PC-9 (cell line): ENCODE results near the gene FBXL17. TPM values are rescaled to one million over a fixed set of nuclear protein-coding genes. Genes with fewer than 3 reads are reported as not detected.

Experiments used
- BruUV-seq: library from RNA; stranded (reverse); fragments of 400-500 nt; replicated peaks from 2 replicates; lab custom pipeline; 2021; lab: Mats Ljungman, UMichigan
- CTCF ChIA-PET: fragments of 300-600 bp; sonication (Branson Sonifier 250); formaldehyde crosslinking; loops from one replicate; lab custom pipeline; 2022; ENCODE audit warnings: antibody characterized with exemption; lab: Charles Lee
- POLR2A ChIA-PET: fragments of 300-600 bp; sonication (Branson Sonifier 250); formaldehyde crosslinking; loops from one replicate; lab custom pipeline; 2022; ENCODE audit warnings: antibody characterized with exemption; ENCODE audit not compliant: unreplicated experiment; lab: Charles Lee
- DNase-seq, 2 experiments: peaks; one replicate each; pipeline versions ENCODE4 v3.0.0 to v3.0.0-alpha.2; 2015 to 2022; ENCODE audit warnings: mixed read lengths in 1 of 2
- H2AFZ ChIP-seq: fragments of 200-600 bp; sonication (generic); 2 replicates; pipeline ENCODE4 v1.8.1; 2017; ENCODE audit warnings: antibody characterized with exemption
- H3F3A ChIP-seq: fragments of 200-600 bp; sonication (generic); 2 replicates; pipeline ENCODE4 v1.8.1; 2017; ENCODE audit warnings: antibody characterized with exemption, mild to moderate bottlenecking, low read depth; ENCODE audit not compliant: insufficient read depth
- H3K27ac ChIP-seq: fragments of 200-600 bp; sonication (generic); 2 replicates; pipeline ENCODE4 v1.6.1; 2016; ENCODE audit warnings: mixed run types
- H3K27me3 ChIP-seq: fragments of 200-600 bp; sonication (generic); 2 replicates; pipeline ENCODE4 v1.6.1; 2016; ENCODE audit warnings: low read depth, mixed run types; ENCODE audit not compliant: insufficient read depth
- H3K36me3 ChIP-seq: fragments of 200-600 bp; sonication (generic); 2 replicates; pipeline ENCODE4 v1.6.1; 2016; ENCODE audit warnings: low read depth, mixed run types
- H3K4me1 ChIP-seq: fragments of 200-600 bp; sonication (generic); replicated peaks from 2 replicates; pipeline ENCODE4 v1.6.1; 2016; ENCODE audit warnings: mixed run types; ENCODE audit not compliant: insufficient read depth
- H3K4me2 ChIP-seq: fragments of 200-600 bp; sonication (generic); 2 replicates; pipeline ENCODE4 v1.6.1; 2017; ENCODE audit warnings: mixed run types
- H3K4me3 ChIP-seq: fragments of 200-600 bp; sonication (generic); 2 replicates; pipeline ENCODE4 v1.6.1; 2016; ENCODE audit warnings: mixed run types
- H3K79me2 ChIP-seq: fragments of 200-600 bp; sonication (generic); 2 replicates; pipeline ENCODE4 v1.6.1; 2017; ENCODE audit warnings: low read depth, mixed run types
- H3K9me2 ChIP-seq: fragments of 200-600 bp; sonication (generic); 2 replicates; pipeline ENCODE4 v1.8.1; 2017; ENCODE audit warnings: mild to moderate bottlenecking; ENCODE audit not compliant: insufficient read depth
- H3K9me3 ChIP-seq: fragments of 200-600 bp; sonication (generic); 2 replicates; pipeline ENCODE4 v1.8.1; 2016; ENCODE audit warnings: low read depth; ENCODE audit not compliant: insufficient read depth
- H4K20me1 ChIP-seq: fragments of 200-600 bp; sonication (generic); 2 replicates; pipeline ENCODE4 v1.8.1; 2017; ENCODE audit not compliant: insufficient read depth
- CTCF ChIP-seq: fragments of 200-600 bp; sonication (generic); conservative IDR thresholded peaks from 2 replicates; pipeline ENCODE4 v1.6.1; 2017; ENCODE audit warnings: mixed run types, antibody characterized with exemption, mild to moderate bottlenecking, moderate library complexity
- EZH2 ChIP-seq: fragments of 200-600 bp; sonication (generic); IDR thresholded peaks from 2 replicates; pipeline ENCODE4 v1.8.0; 2017; ENCODE audit warnings: antibody characterized with exemption, low read depth
- intact Hi-C: fragments of 100-400 bp; cut with micrococcal nuclease; formaldehyde crosslinking; loops from one replicate; pipeline ENCODE4 v1.10.0; 2022; ENCODE audit not compliant: unreplicated experiment
- total RNA-seq: library from RNA; stranded (reverse); gene quantifications from 2 replicates; pipeline ENCODE4 v1.2.3, GENCODE V29; 2021

FBXL17 gene
- total RNA-seq, 1 experiment from 2014 or later = 19.5 TPM

DNA sequence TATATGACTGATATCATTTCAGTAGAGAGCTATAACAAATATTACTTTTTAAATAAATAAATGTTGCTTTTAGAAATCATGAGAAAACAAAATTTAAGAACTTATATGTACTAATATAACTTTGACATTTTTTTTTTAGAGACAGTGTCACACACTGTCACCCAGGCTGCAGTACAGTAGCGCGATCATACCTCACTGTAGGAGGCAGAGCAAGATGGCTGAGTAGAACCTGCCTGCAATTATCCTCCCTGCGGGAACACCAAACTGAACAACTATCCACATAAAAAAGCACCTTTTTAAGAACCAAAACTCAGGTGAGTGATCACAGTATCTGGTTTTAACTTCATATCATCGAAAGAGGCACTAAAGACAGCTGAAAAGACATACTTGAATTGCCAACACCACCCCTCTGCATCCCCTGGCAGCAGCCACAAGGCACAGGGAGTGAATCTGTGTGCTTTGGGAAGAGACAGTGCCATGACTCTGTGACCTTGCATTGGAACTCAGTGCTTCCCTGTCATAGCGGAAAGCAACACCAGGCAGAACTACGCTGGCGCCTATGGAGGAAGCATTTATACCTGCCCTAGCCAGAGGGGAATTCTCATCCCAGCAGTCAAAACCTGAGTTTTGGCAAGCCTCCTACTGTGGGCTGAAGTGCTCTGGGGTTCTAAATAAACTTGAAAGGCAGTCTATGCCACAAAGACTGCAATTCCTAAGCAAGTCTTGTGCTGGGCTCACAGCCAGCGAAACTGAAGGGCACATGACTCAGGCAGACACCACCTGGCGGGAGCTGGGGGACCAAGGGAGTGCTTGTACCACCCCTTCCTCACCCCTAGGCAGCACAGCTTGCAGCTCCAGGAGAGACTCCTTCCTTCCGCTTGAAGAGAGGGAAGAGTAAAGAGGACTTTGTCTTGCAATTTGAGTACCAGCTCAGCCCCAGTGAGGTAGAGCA is 142.7 kb downstream of the FBXL17 start:
- Histone ChIP-seq H2AFZ (no peak overlapping the region), H3K79me2 (no peaks in the 10 kb centered on the region), H3F3A (no peaks in the 10 kb centered on the region), H3K9me2 (0 out of 2 replicates have a peak, but pooled peaks cover 5% of the 10 kb centered on the region), H3K4me1 (no peaks in the 10 kb centered on the region), H3K36me3 (no peaks in the 10 kb centered on the region), H3K4me2 (no peak overlapping the region), H4K20me1 (no peaks in the 10 kb centered on the region), H3K9me3 (no peaks in the 10 kb centered on the region), H3K4me3 (no peak overlapping the region), H3K27ac (no peak overlapping the region), H3K27me3 (no peaks in the 10 kb centered on the region)
- intact Hi-C loops = no loop called here
- CTCF ChIA-PET = no interaction called here
- no peak for DNase-seq
- TF ChIP-seq CTCF (no peak), EZH2 (no peak)
- POLR2A ChIA-PET = no interaction called here
- BruUV-seq = no TSS peak

- Histone ChIP-seq H3K4me3 (no peak overlapping the region), H3K4me2 (no peak overlapping the region), H3K27ac (no peak overlapping the region), H3K9me3 (no peaks in the 10 kb centered on the region), H4K20me1 (no peaks in the 10 kb centered on the region), H2AFZ (no peak overlapping the region), H3K9me2 (0 out of 2 replicates have a peak, but pooled peaks cover 5% of the 10 kb centered on the region), H3K4me1 (no peaks in the 10 kb centered on the region), H3K27me3 (no peaks in the 10 kb centered on the region), H3K79me2 (no peaks in the 10 kb centered on the region), H3K36me3 (no peaks in the 10 kb centered on the region), H3F3A (no peaks in the 10 kb centered on the region)
- TF ChIP-seq EZH2 = no peak
- no peak for TF ChIP-seq CTCF
- ChIA-PET POLR2A (no interaction called here), CTCF (no interaction called here)
- no peak for DNase-seq
- BruUV-seq = no TSS peak
- intact Hi-C loops = no loop called here
Measured at GRCh38 chr5:108238461-108238860, 143.4 kb downstream of the FBXL17 start.

DNA sequence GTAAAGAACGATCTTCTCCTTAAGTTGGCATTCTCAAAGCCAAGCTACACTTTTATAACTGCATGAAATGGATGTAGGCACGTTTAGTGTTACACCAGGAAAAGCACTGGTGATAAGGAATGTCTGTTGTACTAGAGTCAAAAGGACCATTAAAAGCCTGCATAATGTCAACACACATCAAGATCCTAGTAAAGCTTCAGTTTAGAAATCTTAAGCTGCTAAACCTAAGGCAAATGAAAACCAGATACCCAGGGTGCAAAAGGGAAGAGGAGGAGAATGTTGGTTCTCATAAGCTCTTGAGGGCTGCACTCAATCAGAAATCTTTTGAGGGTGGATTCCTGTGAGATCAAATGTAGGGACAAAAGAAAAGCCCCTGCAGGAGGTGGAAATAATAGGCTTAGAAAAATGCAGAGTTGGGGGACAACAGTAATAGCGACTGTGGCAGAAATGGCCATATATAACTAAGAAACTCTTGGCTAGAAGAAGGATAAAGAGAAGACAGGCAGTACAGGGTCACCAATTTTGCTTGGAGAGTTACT is 148.2 kb downstream of the FBXL17 start:
- Histone ChIP-seq H3K9me3 (no peaks in the 10 kb centered on the region), H4K20me1 (no peaks in the 10 kb centered on the region), H3K9me2 (0 out of 2 replicates have a peak, but pooled peaks cover 5% of the 10 kb centered on the region), H2AFZ (no peak overlapping the region), H3K27ac (no peak overlapping the region), H3K27me3 (no peaks in the 10 kb centered on the region), H3K79me2 (no peaks in the 10 kb centered on the region), H3K4me1 (no peaks in the 10 kb centered on the region), H3F3A (no peaks in the 10 kb centered on the region), H3K36me3 (no peaks in the 10 kb centered on the region), H3K4me3 (no peak overlapping the region), H3K4me2 (no peak overlapping the region)
- no peak for DNase-seq
- TF ChIP-seq EZH2 (no peak), CTCF (no peak)
- ChIA-PET CTCF (no interaction called here), POLR2A (no interaction called here)
- intact Hi-C loops = no loop called here
- BruUV-seq = no TSS peak
